ENCODE measurements around the gene ILF2. TPM values are rescaled to one million over a fixed set of nuclear protein-coding genes. Genes with fewer than 3 reads are reported as not detected.

Gene ILF2
- total RNA-seq, 2 donors from 2014 or later: 69.2 to 80.9 TPM

GRCh38 chr1:153688736-153689328 is 18.0 kb upstream of the ILF2 start:
- Histone ChIP-seq H3K9me3 (no peaks in the 10 kb centered on the region), H3K27ac (no peak overlapping the region), H3K4me1 (no peaks in the 10 kb centered on the region), H3K4me3 (no peak overlapping the region), H3K27me3 (no peaks in the 10 kb centered on the region), H3K36me3 (peaks cover 11% of the 10 kb centered on the region)
- TF ChIP-seq, protein P1, sequence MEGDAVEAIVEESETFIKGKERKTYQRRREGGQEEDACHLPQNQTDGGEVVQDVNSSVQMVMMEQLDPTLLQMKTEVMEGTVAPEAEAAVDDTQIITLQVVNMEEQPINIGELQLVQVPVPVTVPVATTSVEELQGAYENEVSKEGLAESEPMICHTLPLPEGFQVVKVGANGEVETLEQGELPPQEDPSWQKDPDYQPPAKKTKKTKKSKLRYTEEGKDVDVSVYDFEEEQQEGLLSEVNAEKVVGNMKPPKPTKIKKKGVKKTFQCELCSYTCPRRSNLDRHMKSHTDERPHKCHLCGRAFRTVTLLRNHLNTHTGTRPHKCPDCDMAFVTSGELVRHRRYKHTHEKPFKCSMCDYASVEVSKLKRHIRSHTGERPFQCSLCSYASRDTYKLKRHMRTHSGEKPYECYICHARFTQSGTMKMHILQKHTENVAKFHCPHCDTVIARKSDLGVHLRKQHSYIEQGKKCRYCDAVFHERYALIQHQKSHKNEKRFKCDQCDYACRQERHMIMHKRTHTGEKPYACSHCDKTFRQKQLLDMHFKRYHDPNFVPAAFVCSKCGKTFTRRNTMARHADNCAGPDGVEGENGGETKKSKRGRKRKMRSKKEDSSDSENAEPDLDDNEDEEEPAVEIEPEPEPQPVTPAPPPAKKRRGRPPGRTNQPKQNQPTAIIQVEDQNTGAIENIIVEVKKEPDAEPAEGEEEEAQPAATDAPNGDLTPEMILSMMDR (IDR thresholded peaks at IDR 0.05): no peak
- DNase-seq (ENCODE audit: low spot score): no peak

- H3K27me3 ChIP-seq: no peaks in the 10 kb centered on the region
- H3K4me1 ChIP-seq: no peaks in the 10 kb centered on the region
- TF ChIP-seq, protein P1 (IDR thresholded peaks at IDR 0.05): no peak
- H3K4me3 ChIP-seq: no peak overlapping the region
- no peak overlapping the region for H3K27ac ChIP-seq
- DNase-seq (ENCODE audit: low spot score): no peak
- peaks cover 11% of the 10 kb centered on the region for H3K36me3 ChIP-seq
- H3K9me3 ChIP-seq: no peaks in the 10 kb centered on the region
These were observed 17.5 kb upstream of the ILF2 start for GRCh38 chr1:153688276-153688675.

GRCh38 chr1:153687346-153688125 is 16.7 kb upstream of the ILF2 start:
- TF ChIP-seq, protein P1 (IDR thresholded peaks at IDR 0.05): no peak
- DNase-seq (ENCODE audit: low spot score): no peak
- peaks cover 11% of the 10 kb centered on the region for H3K36me3 ChIP-seq

DNA sequence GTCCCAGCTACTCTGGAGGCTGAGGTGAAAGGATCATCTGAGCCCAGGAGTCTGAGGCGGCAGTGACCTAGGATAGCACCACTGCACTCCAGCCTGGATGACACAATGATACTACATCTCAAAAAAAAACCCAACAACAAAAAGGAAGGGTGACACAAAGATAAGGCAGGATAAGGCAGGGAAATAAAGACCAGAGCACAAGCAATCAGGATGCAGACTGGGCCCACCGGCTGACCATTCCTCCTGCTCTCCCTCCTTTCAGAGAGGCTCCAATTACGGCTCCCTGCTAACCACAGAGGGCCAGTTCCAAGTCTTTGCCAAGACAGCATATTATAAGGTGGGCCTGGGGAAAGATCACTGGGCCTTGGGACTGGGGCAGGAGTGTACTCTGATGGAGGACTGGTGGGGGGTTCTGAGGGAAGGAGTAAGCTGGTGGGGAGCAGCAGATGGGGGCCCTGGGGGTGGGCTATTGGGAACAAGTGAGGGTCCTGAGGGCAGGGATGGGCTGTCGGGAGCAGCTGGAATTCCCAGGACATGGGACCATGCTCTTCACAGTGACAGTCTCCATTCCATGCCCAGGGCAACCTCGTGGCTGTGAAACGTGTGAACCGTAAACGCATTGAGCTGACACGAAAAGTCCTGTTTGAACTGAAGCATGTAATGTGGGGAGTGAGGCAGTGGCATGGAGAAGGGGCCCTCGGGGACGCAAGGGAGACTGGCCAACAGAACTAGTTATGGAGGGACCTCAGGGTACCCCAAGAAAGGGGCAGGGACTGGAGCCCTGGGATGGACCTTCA is 14.9 kb upstream of the ILF2 start:
- peaks cover 11% of the 10 kb centered on the region for H3K36me3 ChIP-seq
- no peak for DNase-seq (ENCODE audit: low spot score)
- H3K4me3 ChIP-seq: no peak overlapping the region
- no peaks in the 10 kb centered on the region for H3K27me3 ChIP-seq
- H3K27ac ChIP-seq: no peak overlapping the region
- no peaks in the 10 kb centered on the region for H3K4me1 ChIP-seq
- TF ChIP-seq, protein P1 (IDR thresholded peaks at IDR 0.05): no peak
- H3K9me3 ChIP-seq: no peaks in the 10 kb centered on the region

More at GRCh38 chr1:153687346-153688125, 16.7 kb upstream of the ILF2 start:
- Histone ChIP-seq H3K9me3 (no peaks in the 10 kb centered on the region), H3K4me3 (no peak overlapping the region), H3K27me3 (no peaks in the 10 kb centered on the region), H3K27ac (no peak overlapping the region), H3K4me1 (no peaks in the 10 kb centered on the region)

DNA sequence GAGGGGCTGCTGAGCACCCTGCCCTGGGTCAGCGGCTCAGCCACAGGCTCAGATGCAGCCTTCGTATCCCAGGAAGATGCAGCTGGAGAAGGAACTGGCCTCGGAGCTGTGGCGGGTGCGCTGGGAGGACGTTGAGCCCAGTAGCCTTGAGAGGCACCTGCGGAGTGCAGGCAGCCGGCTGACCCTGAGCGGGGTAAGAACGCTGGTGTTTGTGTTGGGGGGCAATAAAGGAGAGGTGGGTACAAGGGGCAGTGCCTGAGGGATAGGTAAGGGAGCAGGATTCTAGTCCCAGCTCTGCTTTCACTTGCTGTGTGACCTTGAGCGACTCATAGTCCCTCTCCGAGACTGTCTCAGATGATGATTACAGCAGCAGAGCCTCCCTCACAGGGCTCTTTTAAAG is 14.1 kb upstream of the ILF2 start:
- Histone ChIP-seq H3K27ac (no peak overlapping the region), H3K9me3 (no peaks in the 10 kb centered on the region), H3K4me1 (peaks cover 0 to 5% of the 10 kb centered on the region in 2 donors), H3K36me3 (peaks cover 11% of the 10 kb centered on the region), H3K4me3 (no peak overlapping the region), H3K27me3 (no peaks in the 10 kb centered on the region)
- TF ChIP-seq, protein P1 (IDR thresholded peaks at IDR 0.05): no peak
- DNase-seq (ENCODE audit: low spot score): no peak

All from right atrium auricular region (tissue), 2 donors.